Measurements from ENCODE around the gene PGM5.

DNA sequence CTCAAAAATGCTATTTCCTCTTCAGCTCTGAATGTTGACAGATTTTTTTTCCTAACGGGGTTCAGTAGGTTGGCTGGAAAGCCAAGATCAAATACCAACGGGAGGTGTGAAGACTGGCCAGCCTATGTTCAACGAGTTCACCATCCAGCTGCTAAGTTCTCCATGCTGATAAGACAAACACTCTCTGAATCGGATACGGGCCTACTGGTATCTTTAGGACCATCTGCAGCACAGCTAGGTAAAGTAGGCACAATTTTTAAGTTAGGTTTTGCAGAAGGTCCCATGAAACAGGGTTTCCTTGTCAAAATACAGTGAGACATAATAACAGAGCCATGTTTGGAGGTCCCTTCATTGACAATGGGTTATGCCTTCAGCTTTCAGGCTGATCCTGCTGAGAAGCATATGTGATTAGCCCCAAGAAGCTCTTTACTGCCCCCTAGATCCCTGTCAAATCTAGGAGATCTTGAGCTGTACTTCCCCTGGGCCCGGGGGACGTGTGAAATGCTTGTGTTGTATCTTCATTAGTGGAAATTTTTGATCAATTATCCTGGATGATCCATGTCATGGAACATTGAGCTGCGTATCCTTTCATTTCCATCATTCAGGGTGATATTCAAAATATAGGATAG, 60.6 kb downstream of the PGM5 start:
- no peak for TF ChIP-seq EZH2 (IDR thresholded peaks at IDR 0.05; ENCODE audit: low read depth)
- TF ChIP-seq, protein P1, sequence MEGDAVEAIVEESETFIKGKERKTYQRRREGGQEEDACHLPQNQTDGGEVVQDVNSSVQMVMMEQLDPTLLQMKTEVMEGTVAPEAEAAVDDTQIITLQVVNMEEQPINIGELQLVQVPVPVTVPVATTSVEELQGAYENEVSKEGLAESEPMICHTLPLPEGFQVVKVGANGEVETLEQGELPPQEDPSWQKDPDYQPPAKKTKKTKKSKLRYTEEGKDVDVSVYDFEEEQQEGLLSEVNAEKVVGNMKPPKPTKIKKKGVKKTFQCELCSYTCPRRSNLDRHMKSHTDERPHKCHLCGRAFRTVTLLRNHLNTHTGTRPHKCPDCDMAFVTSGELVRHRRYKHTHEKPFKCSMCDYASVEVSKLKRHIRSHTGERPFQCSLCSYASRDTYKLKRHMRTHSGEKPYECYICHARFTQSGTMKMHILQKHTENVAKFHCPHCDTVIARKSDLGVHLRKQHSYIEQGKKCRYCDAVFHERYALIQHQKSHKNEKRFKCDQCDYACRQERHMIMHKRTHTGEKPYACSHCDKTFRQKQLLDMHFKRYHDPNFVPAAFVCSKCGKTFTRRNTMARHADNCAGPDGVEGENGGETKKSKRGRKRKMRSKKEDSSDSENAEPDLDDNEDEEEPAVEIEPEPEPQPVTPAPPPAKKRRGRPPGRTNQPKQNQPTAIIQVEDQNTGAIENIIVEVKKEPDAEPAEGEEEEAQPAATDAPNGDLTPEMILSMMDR (conservative IDR thresholded peaks at IDR 0.05): no peak; the same call in 1 of the 2 replicates
